ENCODE results near the gene SETD2.
A peak's percentile ranks its signal among the peaks of the same experiment; 100 is the strongest.

SETD2 gene

GRCh38 chr3:46978985-46979944 lies 184.6 kb downstream of the SETD2 start, which contains the start of gene NBEAL2:
Gene NBEAL2 (plus strand): TSS chr3:46979666. CDS start chr3:46979862, 196 bp downstream.
- DNase-seq: peak; percentile 97

GRCh38 chr3:46978381-46978780 lies 185.5 kb downstream of the SETD2 start:
- no peak for DNase-seq

- DNase-seq: no peak
These were observed 186.1 kb downstream of the SETD2 start for GRCh38 chr3:46977811-46978195.

GRCh38 chr3:46976326-46977190 lies 187.4 kb downstream of the SETD2 start, which contains the start of gene CCDC12:
Gene CCDC12 (minus strand): TSS chr3:46976745. CDS start chr3:46976732, 13 bp downstream.
- peak; percentile 70 for DNase-seq

- no peak for DNase-seq
These were observed 189.3 kb downstream of the SETD2 start for GRCh38 chr3:46974421-46975171.

- no peak for DNase-seq
These were observed 191.5 kb downstream of the SETD2 start for GRCh38 chr3:46972396-46972795.

- DNase-seq: no peak
These were observed 192.2 kb downstream of the SETD2 start for GRCh38 chr3:46971742-46972141.

- DNase-seq: no peak
These were observed 192.8 kb downstream of the SETD2 start for GRCh38 chr3:46971151-46971550.

- no peak for DNase-seq
These were observed 193.4 kb downstream of the SETD2 start for GRCh38 chr3:46970391-46971091.

GRCh38 chr3:46968783-46969428 lies 195.0 kb downstream of the SETD2 start:
- no peak for DNase-seq

- DNase-seq: no peak
These were observed 197.1 kb downstream of the SETD2 start for GRCh38 chr3:46966811-46967210.

Measured in activated gamma-delta T cell (primary cell).